Posterior cingulate gyrus (tissue), 11 donors: ENCODE data around the gene CACNG8.
"Not testable (repeated sequence)": the region's sequence is repeated elsewhere in the genome, so short reads cannot be mapped to it uniquely, and the experiment has no call there.

ENCODE experiments used
- DNase-seq, 10 donors: peaks; one replicate each; pipeline versions ENCODE4 v3.0.0 to v3.0.0-alpha.2; 2020 to 2021; ENCODE audit warnings: mixed read lengths in 3 of 10
- intact Hi-C: fragments of 100-400 bp; cut with DNase I; formaldehyde crosslinking; loops from one replicate; pipeline ENCODE4 v1.15.1; 2023

Gene CACNG8

GRCh38 chr19:53962887-53963431 is at the start of gene CACNG8:
Gene CACNG8, plus strand, starts transcription at chr19:53962937.
- peak in 2 of 10 donors; percentile 64 to 80 for DNase-seq
- intact Hi-C loops, result no loop called here

GRCh38 chr19:53915000-53915399 is 47.7 kb upstream of the CACNG8 start:
- DNase-seq, result peak in 2 of 10 donors; percentile 21 to 27
- intact Hi-C loops, result no loop called here

DNA sequence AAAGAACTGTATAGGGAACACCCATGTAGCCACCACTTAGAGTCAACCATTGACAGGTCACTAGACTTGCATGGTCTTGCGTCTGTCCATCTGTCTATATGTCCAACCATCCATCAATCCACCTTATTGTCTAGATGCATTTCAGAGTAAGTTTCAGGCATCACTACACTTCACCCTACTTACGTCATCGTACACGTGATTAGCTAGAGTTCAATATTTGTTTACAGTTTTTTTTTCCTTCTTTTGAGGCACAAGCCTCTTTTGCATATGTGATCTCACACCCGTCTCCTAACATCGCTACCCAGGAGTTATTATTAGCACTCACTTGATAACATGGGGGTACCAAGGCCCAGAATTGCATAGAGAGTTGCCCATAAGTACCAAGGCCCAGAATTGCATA is 46.7 kb upstream of the CACNG8 start:
- DNase-seq, result no peak
- intact Hi-C loops, result no loop called here

DNA sequence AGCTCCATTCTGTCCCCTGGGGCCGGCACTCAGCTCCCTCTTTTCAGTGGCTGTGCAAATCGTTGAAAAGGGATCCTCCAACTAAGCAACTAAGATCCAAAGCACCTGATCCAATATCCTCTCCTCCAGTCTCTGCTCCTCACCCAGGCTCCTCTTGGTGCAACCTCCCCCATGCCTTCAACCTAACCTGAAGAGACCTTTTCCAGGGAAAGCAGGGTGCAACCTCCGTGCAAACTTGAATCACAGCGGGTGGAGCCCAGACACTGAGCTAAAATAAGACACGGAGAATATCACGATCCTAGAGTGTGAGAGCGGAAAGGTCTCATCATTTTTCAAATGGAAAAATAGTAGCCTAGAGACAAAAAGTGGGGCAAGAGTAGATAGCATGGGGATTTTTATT is 45.4 kb upstream of the CACNG8 start:
- intact Hi-C loops, result no loop called here
- DNase-seq, result peak in 2 of 10 donors; percentile 9 to 33

DNA sequence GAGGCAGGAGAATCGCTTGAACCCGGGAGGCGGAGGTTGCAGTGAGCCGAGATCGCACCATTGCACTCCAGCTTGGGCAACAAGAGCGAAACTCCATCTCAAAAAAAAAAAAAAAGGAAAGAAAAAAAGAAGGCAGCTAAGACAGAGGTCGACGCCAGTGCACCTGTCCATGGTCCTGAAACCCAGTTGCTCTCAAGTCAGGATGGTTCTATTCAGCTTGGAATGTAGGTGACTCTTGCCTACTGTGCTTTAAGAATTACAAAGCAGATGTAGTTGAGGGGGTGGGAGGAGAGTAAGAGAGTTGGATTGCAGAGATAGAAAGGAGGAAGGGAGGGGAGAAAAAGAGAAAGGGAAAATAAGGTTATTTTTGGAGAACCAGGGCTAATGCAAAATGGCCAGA is 35.0 kb upstream of the CACNG8 start:
- intact Hi-C loops, result no loop called here
- peak in 2 of 10 donors; percentile 11 to 18 for DNase-seq

GRCh38 chr19:53936029-53936428 is 26.7 kb upstream of the CACNG8 start:
- DNase-seq, result peak in 1 of 10 donors; percentile 18
- intact Hi-C loops, result no loop called here

GRCh38 chr19:53942001-53942786 is 20.5 kb upstream of the CACNG8 start:
- intact Hi-C loops, result no loop called here
- peak in 2 of 10 donors; percentile 77 to 85 for DNase-seq

DNA sequence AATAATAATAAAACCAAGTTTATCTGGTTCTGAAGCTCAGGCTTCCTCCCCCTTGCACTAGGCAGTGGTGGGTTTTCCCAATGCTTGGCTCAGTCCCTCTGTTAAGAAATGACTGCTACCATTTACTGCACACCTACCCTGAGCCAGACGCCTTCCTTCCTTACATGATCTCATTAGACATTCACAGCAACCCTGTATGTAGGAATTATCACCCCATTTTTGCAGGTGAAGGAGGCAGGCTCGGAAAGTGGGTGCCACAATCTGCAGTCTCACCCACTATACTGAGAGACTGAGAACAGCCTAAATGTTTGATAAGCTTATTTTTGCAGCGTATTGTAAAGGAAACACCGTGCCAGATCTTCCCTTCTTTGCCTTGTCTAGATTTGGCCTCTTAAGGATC is 18.3 kb upstream of the CACNG8 start:
- intact Hi-C loops, result no loop called here
- DNase-seq, result no peak

GRCh38 chr19:53944933-53945332 is 17.8 kb upstream of the CACNG8 start:
- intact Hi-C loops, result no loop called here
- DNase-seq, result peak in 1 of 10 donors; percentile 12

DNA sequence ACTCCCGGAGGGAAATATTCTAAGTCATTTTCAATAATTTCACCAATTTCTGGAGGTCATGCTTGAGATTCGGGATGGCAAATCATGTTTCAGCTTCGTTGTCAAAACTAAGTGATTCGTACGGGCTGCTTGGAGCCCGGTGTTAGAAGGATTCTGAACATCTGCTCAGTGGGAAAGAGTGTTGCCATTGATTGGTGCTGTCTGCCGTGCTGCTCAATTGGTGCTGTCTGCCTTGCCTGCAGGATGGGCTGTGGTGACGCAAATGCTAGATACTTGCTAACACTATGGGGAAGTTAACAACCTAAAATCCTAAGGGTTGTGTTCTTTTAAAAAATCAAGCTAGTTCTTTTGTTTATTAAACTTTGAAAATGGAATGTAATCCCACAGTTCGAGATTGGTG is 17.3 kb upstream of the CACNG8 start:
- DNase-seq, result peak in 8 of 10 donors; percentile 41 to 91 (median 56)
- intact Hi-C loops, result no loop called here

DNA sequence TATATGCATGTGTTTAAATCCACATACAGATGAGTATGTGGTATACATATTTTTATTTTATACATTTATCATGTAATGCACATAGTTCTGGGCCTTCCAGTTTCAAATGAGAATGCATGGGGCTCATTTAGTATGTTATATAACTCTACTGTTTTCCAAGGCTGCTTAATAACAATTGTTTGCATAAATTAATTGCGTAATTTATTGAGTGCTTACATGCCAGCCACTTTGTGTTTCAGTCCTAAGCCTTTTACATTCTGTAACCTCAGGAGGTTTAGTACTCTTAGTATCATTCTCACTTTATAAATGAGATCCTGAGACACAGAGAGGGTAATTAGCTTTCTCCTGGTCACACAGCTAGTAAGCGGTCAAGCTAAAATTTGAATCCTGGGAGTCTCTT is 16.7 kb upstream of the CACNG8 start:
- intact Hi-C loops, result no loop called here
- DNase-seq, result no peak

DNA sequence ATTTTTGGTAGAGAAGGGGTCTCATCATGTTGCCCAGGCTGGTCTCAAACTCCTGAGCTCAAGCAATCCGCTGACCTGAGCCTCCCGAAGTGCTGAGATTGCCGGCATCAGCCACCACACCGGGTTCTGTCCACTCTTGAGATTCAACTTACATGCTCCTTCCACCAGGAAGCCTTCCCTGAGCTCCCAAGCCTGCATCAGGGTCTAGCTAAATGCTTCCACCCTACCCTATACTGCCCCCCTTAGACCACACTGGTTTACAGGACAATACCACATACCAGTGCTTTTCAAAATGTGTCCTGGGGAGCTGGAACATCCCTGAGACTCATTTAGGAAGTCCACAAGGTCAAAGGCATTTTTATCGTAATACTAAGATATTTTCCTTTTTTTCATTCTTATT is 15.1 kb upstream of the CACNG8 start:
- intact Hi-C loops, result no loop called here
- peak in 2 of 10 donors; percentile 3 to 26 for DNase-seq

DNA sequence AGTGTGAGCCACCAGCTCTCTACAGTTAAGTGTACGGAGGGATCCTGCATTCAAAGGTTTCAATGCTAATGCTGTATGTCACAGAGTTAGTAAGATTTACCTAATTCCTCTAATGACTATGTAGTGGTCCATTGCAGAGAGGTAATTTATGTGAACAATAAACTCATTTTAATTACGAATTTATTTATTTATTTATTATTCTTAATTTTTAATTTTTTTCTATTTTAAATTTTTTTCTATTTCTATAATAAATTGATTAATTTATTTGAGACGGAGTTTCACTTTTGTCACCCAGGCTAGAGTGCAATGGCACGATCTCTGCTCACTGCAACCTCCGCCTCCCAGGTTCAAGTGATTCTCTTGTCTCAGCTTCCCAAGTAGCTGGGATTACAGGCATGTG is 14.1 kb upstream of the CACNG8 start:
- intact Hi-C loops, DNase-seq: not testable (repeated sequence)

- DNase-seq, result peak in 2 of 10 donors; percentile 24 to 59
- intact Hi-C loops, result no loop called here
These were observed 11.3 kb upstream of the CACNG8 start for GRCh38 chr19:53951436-53951835.

DNA sequence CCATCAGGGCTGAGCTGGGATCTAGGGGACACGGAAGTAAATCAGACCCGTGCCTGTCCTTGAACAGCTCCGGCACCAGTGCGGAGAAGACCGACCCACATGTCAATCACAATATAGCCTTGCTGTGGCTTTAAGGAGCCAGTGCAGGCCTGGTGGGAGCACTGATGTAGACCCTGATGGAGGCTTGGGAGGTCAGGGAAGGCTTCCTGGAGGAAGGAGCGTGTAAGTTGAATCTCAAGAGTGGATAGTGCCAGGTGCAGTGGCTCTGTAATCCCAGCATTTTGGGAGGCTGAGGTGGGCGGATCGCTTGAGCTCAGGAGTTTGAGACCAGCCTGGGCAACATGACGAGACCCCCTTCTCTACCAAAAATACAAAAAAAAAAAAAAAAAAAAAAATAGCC is 10.8 kb upstream of the CACNG8 start:
- intact Hi-C loops, result no loop called here
- DNase-seq, result peak in 2 of 10 donors; percentile 13 to 35

DNA sequence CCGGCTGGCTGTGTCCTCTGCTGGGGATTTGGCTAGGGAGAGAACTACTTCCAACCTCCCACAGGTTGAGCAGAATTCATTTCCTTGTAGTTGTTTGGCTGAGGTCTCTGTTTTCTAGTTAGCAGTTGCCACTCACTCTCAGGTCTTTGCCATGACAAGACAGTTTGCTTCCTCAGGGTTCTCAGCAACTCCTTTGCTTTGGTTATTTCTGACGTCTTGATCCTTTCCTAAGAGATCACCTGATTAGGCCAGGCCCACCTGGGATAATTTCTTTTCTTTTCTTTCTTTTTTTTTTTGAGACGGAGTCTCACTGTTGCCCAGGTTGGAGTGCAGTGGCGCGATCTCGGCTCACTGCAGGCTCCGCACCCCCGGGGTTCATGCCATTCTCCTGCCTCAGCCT is 9.4 kb upstream of the CACNG8 start:
- intact Hi-C loops, result no loop called here
- DNase-seq, result peak in 2 of 10 donors; percentile 42 to 44

- intact Hi-C loops, result no loop called here
- DNase-seq, result peak in 2 of 10 donors; percentile 7 to 40
These were observed 5.1 kb upstream of the CACNG8 start for GRCh38 chr19:53957448-53958167.

DNA sequence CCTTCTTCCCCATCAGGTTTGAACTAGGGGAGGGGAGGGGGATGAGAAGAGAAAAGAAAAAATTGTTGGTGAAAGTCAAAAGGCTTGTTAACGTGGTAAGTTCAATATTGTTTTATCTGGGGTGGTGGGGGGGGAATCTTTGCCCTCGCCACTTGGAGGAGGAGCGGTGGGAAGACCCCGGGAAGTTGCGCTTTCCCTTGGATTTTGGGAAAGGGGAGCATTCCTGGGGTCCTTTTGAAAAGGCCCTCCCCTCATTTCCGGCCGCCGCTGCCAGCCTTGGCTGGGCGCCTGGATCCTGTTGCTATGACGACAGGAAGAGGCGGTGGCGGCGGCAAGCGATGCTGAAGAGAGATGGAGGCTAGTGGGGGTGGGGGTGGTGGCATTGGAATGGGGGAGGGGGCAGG is 4.6 kb upstream of the CACNG8 start:
- intact Hi-C loops, result no loop called here
- DNase-seq, result peak; percentile 39 to 96 (median 68)

- peak in 2 of 10 donors; percentile 71 to 88 for DNase-seq
- intact Hi-C loops, result no loop called here
These were observed 3.6 kb upstream of the CACNG8 start for GRCh38 chr19:53958823-53959757.

DNA sequence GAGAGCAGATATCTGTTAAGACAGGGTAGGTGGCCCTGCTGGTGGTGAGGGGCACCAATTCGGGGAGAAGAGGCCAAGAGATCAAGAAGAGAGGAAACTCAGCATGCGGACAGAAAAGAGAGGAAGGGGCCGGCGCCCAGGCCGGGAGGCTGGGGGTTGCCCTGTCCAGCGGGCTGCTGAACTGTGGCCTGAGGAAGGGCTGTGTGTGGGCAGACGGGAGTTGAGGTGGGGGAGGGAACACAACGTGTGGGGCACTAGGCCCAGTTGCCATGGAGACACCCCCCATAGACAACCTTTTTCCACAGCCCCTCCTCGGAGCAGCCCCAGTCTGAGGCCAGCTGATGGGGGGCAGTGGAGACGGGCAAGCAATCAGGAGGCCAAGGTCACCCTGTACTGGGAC is 2.5 kb upstream of the CACNG8 start:
- intact Hi-C loops, result no loop called here
- peak in 2 of 10 donors; percentile 69 to 77 for DNase-seq
